ENCODE data around the gene DHODH.

GRCh38 chr16:72066747-72067146 lies 58.2 kb downstream of the DHODH start:
- TF ChIP-seq CTCF (conservative IDR thresholded peaks at IDR 0.05; ENCODE audit: low read depth in 2 of 2) (peak; percentile 67 to 69), EZH2phosphoT487 (IDR thresholded peaks at IDR 0.05; ENCODE audit: unreplicated experiment) (no peak), REST (IDR thresholded peaks at IDR 0.05; ENCODE audit: unreplicated experiment) (no peak), POLR2AphosphoS5 (IDR thresholded peaks at IDR 0.05; ENCODE audit: low read depth) (no peak)
